ENCODE data around the gene MBD5.

The MBD5 gene

DNA sequence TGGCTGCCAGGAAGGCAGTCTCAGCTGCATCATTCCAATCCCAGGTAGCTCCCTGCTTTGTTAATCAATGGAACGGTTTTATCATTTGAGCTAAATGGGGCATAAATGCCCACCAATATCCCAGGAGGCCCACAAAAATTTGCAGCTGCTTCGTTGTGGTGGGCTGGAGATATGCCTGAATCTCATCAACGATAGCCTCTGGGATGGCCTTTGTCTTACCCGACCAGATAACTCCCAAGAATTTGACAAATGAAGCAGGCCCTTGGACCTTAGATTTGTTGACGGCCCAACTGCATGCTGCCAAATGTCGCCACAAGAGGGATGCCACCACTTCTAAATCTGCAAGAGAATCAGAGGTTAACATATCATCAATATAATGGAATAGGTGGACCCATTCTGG, 236.4 kb downstream of the MBD5 start:
- H3K4me2 ChIP-seq (ENCODE audit: low read length), result no peak overlapping the region
- H3K9ac ChIP-seq, result no peak overlapping the region
- TF ChIP-seq, protein P1, sequence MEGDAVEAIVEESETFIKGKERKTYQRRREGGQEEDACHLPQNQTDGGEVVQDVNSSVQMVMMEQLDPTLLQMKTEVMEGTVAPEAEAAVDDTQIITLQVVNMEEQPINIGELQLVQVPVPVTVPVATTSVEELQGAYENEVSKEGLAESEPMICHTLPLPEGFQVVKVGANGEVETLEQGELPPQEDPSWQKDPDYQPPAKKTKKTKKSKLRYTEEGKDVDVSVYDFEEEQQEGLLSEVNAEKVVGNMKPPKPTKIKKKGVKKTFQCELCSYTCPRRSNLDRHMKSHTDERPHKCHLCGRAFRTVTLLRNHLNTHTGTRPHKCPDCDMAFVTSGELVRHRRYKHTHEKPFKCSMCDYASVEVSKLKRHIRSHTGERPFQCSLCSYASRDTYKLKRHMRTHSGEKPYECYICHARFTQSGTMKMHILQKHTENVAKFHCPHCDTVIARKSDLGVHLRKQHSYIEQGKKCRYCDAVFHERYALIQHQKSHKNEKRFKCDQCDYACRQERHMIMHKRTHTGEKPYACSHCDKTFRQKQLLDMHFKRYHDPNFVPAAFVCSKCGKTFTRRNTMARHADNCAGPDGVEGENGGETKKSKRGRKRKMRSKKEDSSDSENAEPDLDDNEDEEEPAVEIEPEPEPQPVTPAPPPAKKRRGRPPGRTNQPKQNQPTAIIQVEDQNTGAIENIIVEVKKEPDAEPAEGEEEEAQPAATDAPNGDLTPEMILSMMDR (IDR thresholded peaks at IDR 0.05), result no peak
- H3K36me3 ChIP-seq (ENCODE audit: control insufficient read depth, insufficient read depth, low read length), result no peaks in the 10 kb centered on the region
- H3K27ac ChIP-seq, result no peak overlapping the region
- H2AFZ ChIP-seq, result no peak overlapping the region
- H3K27me3 ChIP-seq (ENCODE audit: control insufficient read depth, insufficient read depth, low read length), result no peaks in the 10 kb centered on the region
- H3K9me3 ChIP-seq (ENCODE audit: control insufficient read depth, low read length), result no peaks in the 10 kb centered on the region
- no peak overlapping the region for H3K4me3 ChIP-seq (ENCODE audit: low read depth, low read length)
- H3K79me2 ChIP-seq, result no peaks in the 10 kb centered on the region
- no peaks in the 10 kb centered on the region for H3K4me1 ChIP-seq

DNA sequence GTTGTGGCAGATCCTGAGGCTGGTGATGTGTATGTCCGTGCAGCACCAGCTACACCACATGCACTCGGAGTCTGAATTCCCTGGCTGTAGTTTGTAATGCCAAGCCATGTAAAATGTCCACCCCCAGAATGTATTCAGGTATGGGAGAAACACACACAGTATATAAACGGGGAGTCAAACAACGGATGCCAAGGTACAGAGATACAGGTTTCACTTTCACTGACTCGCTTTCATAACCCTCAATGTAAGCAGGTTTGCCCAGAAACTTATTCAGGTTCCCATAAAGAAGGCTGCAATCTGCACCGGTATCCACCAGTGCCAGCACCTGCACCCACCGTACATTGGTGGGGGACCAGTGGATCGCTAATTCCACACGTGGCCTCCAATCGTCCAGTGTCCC, 237.2 kb downstream of the MBD5 start:
- TF ChIP-seq, protein P1 (IDR thresholded peaks at IDR 0.05), result no peak
- Histone ChIP-seq H3K27ac (no peak overlapping the region), H3K9ac (no peak overlapping the region), H3K4me3 (ENCODE audit: low read depth, low read length) (no peak overlapping the region), H3K4me1 (no peaks in the 10 kb centered on the region), H3K36me3 (ENCODE audit: control insufficient read depth, insufficient read depth, low read length) (no peaks in the 10 kb centered on the region), H3K27me3 (ENCODE audit: control insufficient read depth, insufficient read depth, low read length) (no peaks in the 10 kb centered on the region), H3K9me3 (ENCODE audit: control insufficient read depth, low read length) (no peaks in the 10 kb centered on the region), H3K79me2 (no peaks in the 10 kb centered on the region), H2AFZ (no peak overlapping the region), H3K4me2 (ENCODE audit: low read length) (no peak overlapping the region)

DNA sequence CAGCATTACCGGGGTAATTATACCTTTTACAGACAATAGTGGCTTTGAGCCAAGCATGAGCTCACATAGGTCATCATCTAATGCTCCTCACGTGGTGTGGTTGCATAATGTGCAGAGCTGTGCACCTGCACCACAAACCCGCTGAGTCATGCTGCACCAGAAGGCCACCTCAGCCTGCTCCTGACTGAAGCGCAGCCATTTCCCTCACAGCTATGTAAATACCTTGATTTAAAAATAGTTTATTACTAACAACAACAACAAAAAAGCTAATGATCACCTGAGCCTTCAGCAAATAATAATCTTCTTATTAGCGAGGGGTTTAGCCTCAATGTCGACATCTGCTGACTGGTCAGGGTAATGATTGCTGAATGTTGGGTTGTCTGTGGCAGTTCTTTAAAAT, 238.8 kb downstream of the MBD5 start:
- TF ChIP-seq, protein P1 (IDR thresholded peaks at IDR 0.05), result no peak
- Histone ChIP-seq H3K4me2 (ENCODE audit: low read length) (no peak overlapping the region), H3K27ac (no peak overlapping the region), H3K36me3 (ENCODE audit: control insufficient read depth, insufficient read depth, low read length) (no peaks in the 10 kb centered on the region), H3K27me3 (ENCODE audit: control insufficient read depth, insufficient read depth, low read length) (no peaks in the 10 kb centered on the region), H3K9ac (no peak overlapping the region), H3K9me3 (ENCODE audit: control insufficient read depth, low read length) (no peaks in the 10 kb centered on the region), H3K4me3 (ENCODE audit: low read depth, low read length) (no peak overlapping the region), H3K79me2 (no peaks in the 10 kb centered on the region), H3K4me1 (no peaks in the 10 kb centered on the region), H2AFZ (no peak overlapping the region)

DNA sequence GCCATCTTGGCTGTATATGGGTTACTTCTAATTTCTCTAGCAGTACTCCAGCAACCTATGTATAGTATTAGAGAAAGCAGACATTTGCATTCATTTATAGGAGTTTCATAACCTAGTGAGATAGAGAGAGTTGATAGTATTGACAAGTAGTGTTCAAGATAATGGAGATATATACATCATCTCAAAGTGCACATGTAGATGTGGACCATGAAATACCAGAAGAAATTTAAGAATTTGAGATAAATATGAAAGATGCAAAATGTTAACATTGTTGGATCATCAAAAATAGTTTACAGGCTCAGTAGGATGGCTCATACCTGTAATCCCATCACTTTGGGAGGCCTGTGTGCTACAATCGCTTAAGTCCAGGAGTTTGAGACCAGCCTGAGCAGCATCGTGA, 243.0 kb downstream of the MBD5 start:
- Histone ChIP-seq H3K27ac (no peak overlapping the region), H3K79me2 (no peaks in the 10 kb centered on the region), H3K4me1 (no peaks in the 10 kb centered on the region), H3K27me3 (ENCODE audit: control insufficient read depth, insufficient read depth, low read length) (no peaks in the 10 kb centered on the region), H3K9ac (no peak overlapping the region), H3K4me3 (ENCODE audit: low read depth, low read length) (no peak overlapping the region), H2AFZ (no peak overlapping the region), H3K9me3 (ENCODE audit: control insufficient read depth, low read length) (no peaks in the 10 kb centered on the region), H3K36me3 (ENCODE audit: control insufficient read depth, insufficient read depth, low read length) (no peaks in the 10 kb centered on the region), H3K4me2 (ENCODE audit: low read length) (no peak overlapping the region)
- TF ChIP-seq, protein P1 (IDR thresholded peaks at IDR 0.05), result no peak

DNA sequence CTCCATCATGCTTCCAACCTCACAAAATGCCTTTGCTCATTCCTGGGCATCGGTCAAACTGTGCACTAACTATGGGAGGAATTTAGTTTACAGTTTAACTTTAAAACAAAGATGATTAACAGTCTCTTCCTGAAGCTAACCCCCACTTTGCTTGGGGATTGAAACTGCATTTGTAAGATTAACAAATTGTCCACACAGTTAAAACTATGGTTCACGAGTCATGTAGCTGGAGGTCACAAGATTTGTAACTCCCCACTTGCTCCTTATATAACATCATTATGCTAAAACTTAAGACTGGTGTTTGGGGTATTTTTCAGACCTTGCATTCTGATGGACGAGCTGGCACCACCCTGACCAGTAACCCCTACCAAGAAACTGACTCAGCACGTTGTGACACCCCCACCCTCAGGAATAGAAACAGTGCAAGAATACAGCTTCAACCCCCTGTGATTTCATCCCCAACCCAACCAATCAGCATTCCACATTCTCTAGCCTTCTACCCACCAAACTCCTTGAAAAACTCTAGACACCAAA, 252.3 kb downstream of the MBD5 start:
- Histone ChIP-seq H3K36me3 (ENCODE audit: control insufficient read depth, insufficient read depth, low read length) (no peaks in the 10 kb centered on the region), H3K9ac (no peak overlapping the region), H3K27me3 (ENCODE audit: control insufficient read depth, insufficient read depth, low read length) (no peaks in the 10 kb centered on the region), H3K4me1 (no peaks in the 10 kb centered on the region), H3K79me2 (no peaks in the 10 kb centered on the region), H3K4me3 (ENCODE audit: low read depth, low read length) (no peak overlapping the region), H3K9me3 (ENCODE audit: control insufficient read depth, low read length) (no peaks in the 10 kb centered on the region), H3K27ac (no peak overlapping the region), H3K4me2 (ENCODE audit: low read length) (no peak overlapping the region), H2AFZ (no peak overlapping the region)
- TF ChIP-seq, protein P1 (IDR thresholded peaks at IDR 0.05), result no peak
